SU-DHL-6 (cell line): ENCODE data around the gene ZNF701.
"Not testable (repeated sequence)": the region's sequence is repeated elsewhere in the genome, so short reads cannot be mapped to it uniquely, and the experiment has no call there.

Experiments
- H2AFZ ChIP-seq: fragments of 200-600 bp; sonication (generic); 2 replicates; pipeline ENCODE4 v1.6.1; 2014; ENCODE audit warnings: low read depth, mild to moderate bottlenecking, moderate library complexity, mixed read lengths, antibody characterized with exemption, low read length; ENCODE audit not compliant: severe bottlenecking
- H3F3A ChIP-seq: fragments of 200-600 bp; shearing (Covaris generic); 2 replicates; pipeline ENCODE4 v1.6.0; 2016; ENCODE audit warnings: antibody characterized with exemption, mild to moderate bottlenecking; ENCODE audit not compliant: insufficient read depth
- H3K27ac ChIP-seq: fragments of 200-600 bp; sonication (generic); 2 replicates; pipeline ENCODE4 v1.5.1; 2016; ENCODE audit warnings: low read depth, mild to moderate bottlenecking, low read length, moderate library complexity, mixed read lengths
- H3K27me3 ChIP-seq: fragments of 200-600 bp; sonication (generic), shearing (Covaris generic); 2 replicates; pipeline ENCODE4 v1.6.0; 2014; ENCODE audit warnings: mild to moderate bottlenecking, low read length
- H3K36me3 ChIP-seq: fragments of 200-600 bp; sonication (generic); 2 replicates; pipeline ENCODE4 v1.6.1; 2014; ENCODE audit warnings: mild to moderate bottlenecking, low read length, mixed read lengths
- H3K4me2 ChIP-seq: fragments of 300-600, 200-600 bp; shearing (Covaris generic), sonication (generic); 2 replicates; pipeline ENCODE4 v1.6.0; 2014; ENCODE audit warnings: low read length, low read depth, mild to moderate bottlenecking; ENCODE audit not compliant: poor library complexity, severe bottlenecking
- H3K4me3 ChIP-seq: fragments of 200-600 bp; sonication (generic); 2 replicates; pipeline ENCODE4 v1.5.1; 2014; ENCODE audit warnings: antibody characterized with exemption, low read length, mild to moderate bottlenecking, mixed read lengths; ENCODE audit not compliant: insufficient read depth, poor library complexity, severe bottlenecking
- H3K79me2 ChIP-seq: fragments of 200-600 bp; sonication (generic); 2 replicates; pipeline ENCODE4 v1.6.1; 2014; ENCODE audit warnings: mild to moderate bottlenecking, low read length, moderate library complexity; ENCODE audit not compliant: insufficient read depth
- H3K9ac ChIP-seq: fragments of 200-600 bp; sonication (generic); 2 replicates; pipeline ENCODE4 v1.7.0; 2014; ENCODE audit warnings: mild to moderate bottlenecking, low read length
- H3K9me2 ChIP-seq: fragments of 200-600 bp; sonication (generic); replicated peaks from 2 replicates; pipeline ENCODE4 v1.6.1; 2014; ENCODE audit warnings: low read length; ENCODE audit not compliant: insufficient read depth
- H3K9me3 ChIP-seq: fragments of 200-600 bp; sonication (generic); 2 replicates; pipeline ENCODE4 v1.6.1; 2014; ENCODE audit warnings: low read length, mixed read lengths; ENCODE audit not compliant: insufficient read depth
- H4K20me1 ChIP-seq: fragments of 200-600 bp; sonication (generic); 2 replicates; pipeline ENCODE4 v1.6.1; 2014; ENCODE audit warnings: low read depth, mild to moderate bottlenecking, antibody characterized with exemption, low read length, moderate library complexity, mixed read lengths
- CTCF ChIP-seq: fragments of 200-600 bp; sonication (generic); IDR thresholded peaks from one replicate; pipeline ENCODE4 v1.5.1; 2017; ENCODE audit warnings: antibody characterized with exemption, mild to moderate bottlenecking, low read length, moderate library complexity; ENCODE audit not compliant: insufficient read depth, poor library complexity, severe bottlenecking
- EZH2phosphoT487 ChIP-seq: fragments of 200-600 bp; sonication (generic), shearing (Covaris generic); conservative IDR thresholded peaks from 2 replicates; pipeline ENCODE4 v1.6.1; 2018; ENCODE audit warnings: mild to moderate bottlenecking, antibody characterized with exemption, low read length, moderate library complexity, mixed read lengths

ZNF701 gene

GRCh38 chr19:52557231-52557995, 12.7 kb upstream of the ZNF701 start:
- Histone ChIP-seq H3K27me3 (no peaks in the 10 kb centered on the region), H4K20me1 (no peaks in the 10 kb centered on the region), H3F3A (no peaks in the 10 kb centered on the region), H3K9ac (no peak overlapping the region), H2AFZ (no peak overlapping the region), H3K36me3 (peaks cover 57% of the 10 kb centered on the region), H3K79me2 (peaks cover 17% of the 10 kb centered on the region; the same call in 1 of the 2 replicates), H3K27ac (no peak overlapping the region), H3K9me2 (no peaks in the 10 kb centered on the region), H3K4me3 (no peak overlapping the region), H3K4me2 (no peak overlapping the region), H3K9me3 (peaks cover 29% of the 10 kb centered on the region; the same call in 1 of the 2 replicates)
- no peak for TF ChIP-seq EZH2phosphoT487
- no peak for TF ChIP-seq CTCF

GRCh38 chr19:52558732-52559445, 11.2 kb upstream of the ZNF701 start:
- not testable (repeated sequence) for H3K4me2 ChIP-seq, H4K20me1 ChIP-seq, H3K9ac ChIP-seq, H3K27me3 ChIP-seq, H3F3A ChIP-seq, H3K4me3 ChIP-seq, H2AFZ ChIP-seq, H3K9me2 ChIP-seq, H3K27ac ChIP-seq
- H3K36me3 ChIP-seq, result peaks cover 43% of the 10 kb centered on the region
- H3K9me3 ChIP-seq, result peaks cover 21% of the 10 kb centered on the region; the same call in 1 of the 2 replicates
- H3K79me2 ChIP-seq, result peaks cover 23% of the 10 kb centered on the region; the same call in 1 of the 2 replicates

GRCh38 chr19:52561611-52562010, 8.5 kb upstream of the ZNF701 start:
- Histone ChIP-seq H3K79me2 (peaks cover 23% of the 10 kb centered on the region; the same call in 1 of the 2 replicates), H3K36me3 (peaks cover 23% of the 10 kb centered on the region)
- H2AFZ ChIP-seq, H3K4me2 ChIP-seq, H4K20me1 ChIP-seq, H3K4me3 ChIP-seq, H3K9ac ChIP-seq, H3K9me3 ChIP-seq, H3K27ac ChIP-seq, H3K27me3 ChIP-seq, H3F3A ChIP-seq, H3K9me2 ChIP-seq: not testable (repeated sequence)

GRCh38 chr19:52566121-52566520, 4.0 kb upstream of the ZNF701 start:
- Histone ChIP-seq H3F3A (no peaks in the 10 kb centered on the region), H3K9ac (no peak overlapping the region), H2AFZ (no peak overlapping the region), H3K9me2 (no peaks in the 10 kb centered on the region), H3K4me2 (no peak overlapping the region), H3K4me3 (no peak overlapping the region), H3K27me3 (no peaks in the 10 kb centered on the region), H3K36me3 (0 out of 2 replicates have a peak, but pooled peaks cover 2% of the 10 kb centered on the region), H3K9me3 (no peaks in the 10 kb centered on the region), H3K79me2 (peaks cover 24% of the 10 kb centered on the region), H3K27ac (no peak overlapping the region), H4K20me1 (no peaks in the 10 kb centered on the region)
- TF ChIP-seq EZH2phosphoT487, result no peak
- no peak for TF ChIP-seq CTCF
